ENCODE data around the gene TDRD7.

GRCh38 chr9:97386733-97387503 is 25.0 kb upstream of the TDRD7 start:
- TF ChIP-seq EZH2 (IDR thresholded peaks at IDR 0.05) (no peak), POLR2AphosphoS5 (IDR thresholded peaks at IDR 0.05; ENCODE audit: borderline replicate concordance, low read depth, low read length) (no peak)

Measured in SK-N-MC (cell line).